ENCODE results near the gene PAK6.
A peak's percentile ranks its signal among the peaks of the same experiment; 100 is the strongest.

The PAK6 gene

DNA sequence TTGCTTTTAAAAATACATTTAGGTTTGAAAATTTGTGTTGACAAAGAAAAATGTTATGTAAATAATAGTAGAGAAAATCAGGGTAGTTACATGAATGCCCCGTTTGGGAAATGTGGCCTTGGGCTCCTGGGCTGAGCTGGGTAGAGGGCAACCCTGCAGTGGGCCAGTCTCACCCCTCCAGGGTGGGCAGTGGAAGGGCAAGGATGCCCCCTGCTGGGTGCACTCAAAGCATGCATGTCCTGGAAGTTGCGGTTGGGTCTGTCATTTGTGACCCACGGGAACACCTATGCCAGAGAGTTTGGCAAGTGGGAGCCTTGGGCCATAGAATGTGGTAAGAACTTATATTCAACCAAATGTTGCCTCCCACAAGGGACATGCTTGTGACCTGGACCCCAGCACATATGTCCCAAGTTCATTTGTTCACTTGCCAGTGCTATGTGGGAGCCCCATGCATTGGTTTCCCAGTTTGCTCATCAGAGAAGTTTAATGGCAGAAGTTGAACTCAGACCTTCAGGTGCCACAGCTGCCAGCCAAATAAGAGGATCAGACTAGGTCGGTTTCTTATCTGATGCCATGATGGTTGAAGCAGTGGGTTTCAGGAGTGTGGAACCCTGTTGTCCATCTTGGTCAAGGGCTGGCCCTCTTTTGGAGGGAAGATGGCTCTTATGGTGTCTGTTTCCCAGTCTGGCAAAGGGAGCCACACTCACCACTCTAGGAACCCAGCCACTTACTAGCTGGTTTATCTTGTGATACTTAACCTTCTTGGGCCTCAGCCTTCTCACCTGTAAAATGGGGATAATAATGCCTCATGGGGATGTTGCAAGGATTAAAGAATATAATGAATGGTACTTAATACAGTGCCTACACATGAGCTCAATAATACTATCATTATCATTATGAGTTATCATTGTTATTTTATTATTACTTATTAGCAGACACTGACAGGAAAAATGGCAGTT lies 71.4 kb downstream of the PAK6 start:
- peak; percentile 53 for DNase-seq (ENCODE audit: low spot score)
- TF ChIP-seq, protein P1, sequence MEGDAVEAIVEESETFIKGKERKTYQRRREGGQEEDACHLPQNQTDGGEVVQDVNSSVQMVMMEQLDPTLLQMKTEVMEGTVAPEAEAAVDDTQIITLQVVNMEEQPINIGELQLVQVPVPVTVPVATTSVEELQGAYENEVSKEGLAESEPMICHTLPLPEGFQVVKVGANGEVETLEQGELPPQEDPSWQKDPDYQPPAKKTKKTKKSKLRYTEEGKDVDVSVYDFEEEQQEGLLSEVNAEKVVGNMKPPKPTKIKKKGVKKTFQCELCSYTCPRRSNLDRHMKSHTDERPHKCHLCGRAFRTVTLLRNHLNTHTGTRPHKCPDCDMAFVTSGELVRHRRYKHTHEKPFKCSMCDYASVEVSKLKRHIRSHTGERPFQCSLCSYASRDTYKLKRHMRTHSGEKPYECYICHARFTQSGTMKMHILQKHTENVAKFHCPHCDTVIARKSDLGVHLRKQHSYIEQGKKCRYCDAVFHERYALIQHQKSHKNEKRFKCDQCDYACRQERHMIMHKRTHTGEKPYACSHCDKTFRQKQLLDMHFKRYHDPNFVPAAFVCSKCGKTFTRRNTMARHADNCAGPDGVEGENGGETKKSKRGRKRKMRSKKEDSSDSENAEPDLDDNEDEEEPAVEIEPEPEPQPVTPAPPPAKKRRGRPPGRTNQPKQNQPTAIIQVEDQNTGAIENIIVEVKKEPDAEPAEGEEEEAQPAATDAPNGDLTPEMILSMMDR (IDR thresholded peaks at IDR 0.05; ENCODE audit: extremely low read depth, insufficient read depth, missing control alignments): peak; percentile 79
- in situ Hi-C loops (cut with MboI; ENCODE audit: low pct_unique_long_range_greater_than_20kb, low sequenced_read_pairs, unreplicated experiment): no loop called here

DNA sequence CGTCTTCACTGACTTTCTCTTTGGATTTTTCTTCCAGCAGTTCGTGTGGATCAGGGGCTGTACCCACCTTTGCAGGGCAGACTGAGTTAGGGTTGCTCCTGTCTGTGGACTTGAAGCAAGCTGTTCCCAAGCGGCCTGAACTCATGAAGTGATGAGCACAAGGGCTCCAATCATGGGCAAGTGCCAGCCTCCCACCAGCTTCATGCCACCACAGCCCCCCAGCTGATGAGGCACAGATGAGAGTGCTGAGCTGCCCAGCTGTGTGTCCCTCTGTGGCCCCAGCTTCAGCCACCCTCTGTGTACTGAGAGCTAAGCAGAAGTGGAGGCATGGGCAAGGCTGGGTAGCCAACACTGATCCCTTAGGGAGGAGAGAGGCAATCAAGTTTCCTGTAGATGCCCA lies 72.1 kb downstream of the PAK6 start:
- in situ Hi-C loops (cut with MboI; ENCODE audit: low pct_unique_long_range_greater_than_20kb, low sequenced_read_pairs, unreplicated experiment): no loop called here
- TF ChIP-seq, protein P1 (IDR thresholded peaks at IDR 0.05; ENCODE audit: extremely low read depth, insufficient read depth, missing control alignments): no peak
- DNase-seq (ENCODE audit: low spot score): no peak

DNA sequence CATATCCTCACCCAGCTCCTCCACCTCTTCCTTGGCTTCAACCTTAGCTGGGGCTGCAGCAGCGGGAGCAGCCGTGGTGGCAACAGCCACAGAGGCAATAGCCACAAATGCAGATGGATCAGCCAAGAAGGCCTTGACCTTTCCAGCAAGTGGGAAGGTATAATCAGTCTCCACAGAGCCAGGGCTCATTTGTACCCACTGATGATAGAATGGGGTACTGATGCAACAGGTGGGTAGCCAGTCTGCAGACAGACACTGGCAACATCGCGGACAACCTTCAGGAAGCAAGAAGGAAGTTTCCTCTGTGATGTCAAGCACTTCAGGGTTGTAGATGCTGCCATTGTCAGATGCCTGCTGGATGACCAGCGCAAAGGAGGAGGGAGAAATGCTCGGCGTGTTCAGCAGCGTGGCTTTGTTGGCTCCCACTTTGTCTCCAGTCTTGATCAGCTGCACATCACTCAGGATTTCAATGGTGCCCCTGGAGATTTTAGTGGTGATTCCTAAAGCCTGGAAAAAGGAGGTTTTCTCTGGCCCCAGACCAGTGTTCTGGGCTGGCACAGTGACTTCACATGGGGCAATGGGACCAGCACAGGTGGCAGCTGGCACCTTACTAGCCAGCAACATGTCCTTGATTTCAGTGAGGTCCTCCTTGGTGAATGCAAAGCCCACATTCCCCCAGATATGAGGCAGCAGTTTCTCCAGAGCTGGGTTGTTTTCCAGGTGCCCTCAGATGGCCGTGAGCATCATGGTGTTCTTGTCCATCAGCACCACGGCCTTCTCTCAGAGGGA lies 73.7 kb downstream of the PAK6 start:
- in situ Hi-C loops (cut with MboI; ENCODE audit: low pct_unique_long_range_greater_than_20kb, low sequenced_read_pairs, unreplicated experiment): no loop called here
- no peak for DNase-seq (ENCODE audit: low spot score)
- TF ChIP-seq, protein P1 (IDR thresholded peaks at IDR 0.05; ENCODE audit: extremely low read depth, insufficient read depth, missing control alignments): no peak

- in situ Hi-C loops (cut with MboI; ENCODE audit: low pct_unique_long_range_greater_than_20kb, low sequenced_read_pairs, unreplicated experiment): no loop called here
- TF ChIP-seq, protein P1 (IDR thresholded peaks at IDR 0.05; ENCODE audit: extremely low read depth, insufficient read depth, missing control alignments): no peak
- DNase-seq (ENCODE audit: low spot score): no peak
Measured at GRCh38 chr15:40313531-40314398, 74.9 kb downstream of the PAK6 start.

DNA sequence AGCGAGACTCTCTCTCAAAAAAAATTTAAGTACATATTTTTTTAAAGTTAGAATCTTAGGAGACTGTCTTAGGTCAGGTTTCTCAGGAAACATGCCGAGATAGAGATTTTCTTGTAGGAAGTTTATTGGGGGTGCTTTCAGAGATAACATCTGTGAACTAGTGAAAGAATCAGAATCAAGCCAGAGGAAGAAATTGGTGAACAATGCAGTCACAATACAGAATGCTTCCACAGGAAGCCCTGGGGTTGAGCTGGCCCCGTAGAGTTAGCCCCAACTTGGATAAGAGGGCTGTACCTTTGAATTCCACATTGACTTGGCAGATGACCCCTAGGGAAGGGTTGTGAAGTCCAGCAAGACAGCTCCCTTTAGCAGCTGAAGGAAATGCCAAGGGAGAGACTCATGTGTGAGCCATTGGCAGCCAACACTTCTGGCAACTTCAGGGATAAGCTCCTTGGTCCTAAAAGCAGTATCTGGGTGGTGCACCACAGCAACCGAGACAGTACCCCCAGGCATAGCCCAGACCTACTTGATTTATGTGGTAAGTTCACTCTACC lies 75.9 kb downstream of the PAK6 start:
- in situ Hi-C loops (cut with MboI; ENCODE audit: low pct_unique_long_range_greater_than_20kb, low sequenced_read_pairs, unreplicated experiment): no loop called here
- no peak for DNase-seq (ENCODE audit: low spot score)
- TF ChIP-seq, protein P1 (IDR thresholded peaks at IDR 0.05; ENCODE audit: extremely low read depth, insufficient read depth, missing control alignments): no peak
